K562 (cell line): ENCODE measurements around the gene RNF114. TPM values are rescaled to one million over a fixed set of nuclear protein-coding genes. Genes with fewer than 3 reads are reported as not detected.
"Not testable (repeated sequence)": the region's sequence is repeated elsewhere in the genome, so short reads cannot be mapped to it uniquely, and the experiment has no call there.

ENCODE experiments used
- ATAC-seq: fragments of 200-7000 bp; cut with Tn5 transposase; 3 replicates; pipeline ENCODE4 v1.9.1; 2020; ENCODE audit warnings: moderate library complexity
- BruUV-seq: library from RNA; stranded (reverse); fragments of 400-500 nt; replicated peaks from 2 replicates; lab custom pipeline; 2021; lab: Mats Ljungman, UMichigan
- CTCF ChIA-PET: fragments of 300-600 bp; formaldehyde crosslinking; extraction: SDS; loops from one replicate; lab custom pipeline; 2021; ENCODE audit warnings: low intra/inter-chr PET ratio; lab: Yijun Ruan, JAX
- POLR2A ChIA-PET: fragments of 300-600, 350-650 bp; sonication (Branson Sonifier 250); formaldehyde crosslinking; extraction: SDS; loops from one replicate; lab custom pipeline; 2021; ENCODE audit warnings: antibody characterized with exemption, inconsistent platforms; lab: Yijun Ruan, JAX
- DNase-seq, 4 experiments: peaks; one replicate each; pipeline versions ENCODE4 v3.0.0 to v3.0.0-alpha.2; 2011 to 2018; ENCODE audit warnings: low spot score in 3 of 4, mixed read lengths in 3 of 4; ENCODE audit errors: extremely low read depth in 1 of 4
- FAIRE-seq: peaks from 2 replicates; lab custom pipeline; 2011; peaks lifted over from hg19 to GRCh38; lab: Jason Lieb, UNC
- H2AFZ ChIP-seq: 2 replicates; pipeline ENCODE4 v1.6.0; 2011; ENCODE audit warnings: low read depth, low read length, control low read depth, inconsistent platforms
- H3K27ac ChIP-seq: fragments of 200-600 bp; 3 replicates; pipeline ENCODE4 v1.8.0; 2011; ENCODE audit warnings: low read depth, mild to moderate bottlenecking, control low read depth, inconsistent platforms, low read length, moderate library complexity, mixed read lengths; ENCODE audit errors: extremely low read depth
- H3K27me3 ChIP-seq, 2 experiments: fragments of 300-600 bp in 1 of 2; 2 replicates in 1 of 2; 3 replicates in 1 of 2; pipeline versions ENCODE4 v1.6.0 to v1.8.0; 2011; ENCODE audit warnings: inconsistent platforms in 2 of 2, low read length in 2 of 2, mild to moderate bottlenecking in 1 of 2, mixed read lengths in 1 of 2, moderate library complexity in 1 of 2; ENCODE audit not compliant: control insufficient read depth in 2 of 2, insufficient read depth in 2 of 2
- H3K36me3 ChIP-seq: fragments of 300-600 bp; 3 replicates; pipeline ENCODE4 v1.8.0; 2011; ENCODE audit warnings: mild to moderate bottlenecking, low read length, inconsistent platforms; ENCODE audit not compliant: control insufficient read depth, insufficient read depth
- H3K4me1 ChIP-seq, 2 experiments: fragments of 200-600 bp in 1 of 2; replicated peaks in 1 of 2; 2 replicates in 1 of 2; 3 replicates in 1 of 2; pipeline versions ENCODE4 v1.5.1 to v1.8.0; 2011; ENCODE audit warnings: inconsistent platforms in 2 of 2, low read length in 2 of 2, mild to moderate bottlenecking in 1 of 2, mixed read lengths in 1 of 2, moderate library complexity in 1 of 2; ENCODE audit not compliant: control insufficient read depth in 2 of 2, insufficient read depth in 2 of 2
- H3K4me2 ChIP-seq: 2 replicates; pipeline ENCODE4 v1.6.1; 2011; ENCODE audit warnings: low read length, control low read depth, inconsistent platforms, mixed read lengths; ENCODE audit not compliant: insufficient read depth
- H3K4me3 ChIP-seq: fragments of 200-600 bp; sonication (generic), shearing (Covaris generic); 2 replicates; pipeline ENCODE4 v1.5.1; 2016; ENCODE audit warnings: control low read depth, inconsistent platforms
- H3K79me2 ChIP-seq: fragments of 200-600 bp; 3 replicates; pipeline ENCODE4 v1.8.0; 2011; ENCODE audit warnings: low read length, inconsistent platforms; ENCODE audit not compliant: control insufficient read depth, insufficient read depth
- H3K9ac ChIP-seq, 2 experiments: 2 replicates each; pipeline versions ENCODE4 v1.6.0 to v1.6.1; 2011; ENCODE audit warnings: low read depth in 2 of 2, low read length in 2 of 2, control low read depth in 1 of 2, inconsistent platforms in 1 of 2, mild to moderate bottlenecking in 1 of 2, mixed read lengths in 1 of 2; ENCODE audit not compliant: insufficient read depth in 1 of 2
- H3K9me1 ChIP-seq: one replicate; pipeline ENCODE4 v1.6.0; 2011; ENCODE audit warnings: inconsistent platforms, mild to moderate bottlenecking, low read length, moderate library complexity; ENCODE audit not compliant: control insufficient read depth, insufficient read depth
- H3K9me3 ChIP-seq: replicated peaks from 2 replicates; pipeline ENCODE4 v1.5.1; 2011; ENCODE audit warnings: low read depth, low read length, inconsistent platforms; ENCODE audit not compliant: control insufficient read depth, insufficient read depth
- H4K20me1 ChIP-seq: replicated peaks from 2 replicates; pipeline ENCODE4 v1.6.1; 2011; ENCODE audit warnings: low read length, inconsistent platforms, mixed read lengths; ENCODE audit not compliant: control insufficient read depth, insufficient read depth
- ARNT ChIP-seq, 2 experiments: fragments of 450-650 bp; IDR thresholded peaks; 2 replicates each; pipeline ENCODE4 v1.6.1; 2016; ENCODE audit warnings: mild to moderate bottlenecking in 1 of 2
- ASH1L ChIP-seq: fragments of 450-650 bp; IDR thresholded peaks from 2 replicates; pipeline ENCODE4 v1.6.1; 2018; ENCODE audit warnings: borderline replicate concordance, mild to moderate bottlenecking, low read depth; ENCODE audit not compliant: partially characterized antibody
- HCFC1 ChIP-seq: IDR thresholded peaks from 2 replicates; pipeline ENCODE4 v1.6.1; 2012; ENCODE audit warnings: low read depth, low read length, improper control_type of control experiment
- HOXB6 ChIP-seq: fragments of 250-450 bp; sonication (Bioruptor Pico); IDR thresholded peaks from 2 replicates; pipeline ENCODE4 v1.5.1; 2022; ENCODE audit warnings: mild to moderate bottlenecking, borderline replicate concordance
- KDM4B ChIP-seq, 2 experiments: fragments of 450-650 bp in 1 of 2; sonication (generic) in 1 of 2; IDR thresholded peaks; 2 replicates each; pipeline ENCODE4 v1.6.1; 2016 to 2017; ENCODE audit warnings: borderline replicate concordance in 2 of 2, antibody characterized with exemption in 1 of 2, low read depth in 1 of 2, mild to moderate bottlenecking in 1 of 2
- MECOM ChIP-seq: fragments of 250-450 bp; sonication (Bioruptor Pico); IDR thresholded peaks from 2 replicates; pipeline ENCODE4 v1.8.0; 2022; ENCODE audit warnings: inconsistent platforms
- NCOA2 ChIP-seq, 2 experiments: fragments of 450-650 bp; IDR thresholded peaks; 2 replicates each; pipeline ENCODE4 v1.6.1; 2018; ENCODE audit warnings: mild to moderate bottlenecking in 2 of 2, moderate library complexity in 1 of 2; ENCODE audit not compliant: partially characterized antibody in 2 of 2
- NRF1 ChIP-seq, 2 experiments: fragments of 450-650 bp; IDR thresholded peaks in 1 of 2; conservative IDR thresholded peaks in 1 of 2; 2 replicates each; pipeline ENCODE4 v1.6.1; 2014; ENCODE audit warnings: mild to moderate bottlenecking in 2 of 2
- PHTF2 ChIP-seq: fragments of 250-450 bp; sonication (Bioruptor Pico); IDR thresholded peaks from 2 replicates; pipeline ENCODE4 v1.5.0; 2021; ENCODE audit warnings: mild to moderate bottlenecking
- POU5F1 ChIP-seq: fragments of 150-350 bp; IDR thresholded peaks from 2 replicates; pipeline ENCODE4 v1.6.1; 2014; ENCODE audit warnings: borderline replicate concordance, low read length, low read depth, mild to moderate bottlenecking; ENCODE audit not compliant: partially characterized antibody
- PTBP1 ChIP-seq: fragments of 200-400 bp; formaldehyde crosslinking; IDR thresholded peaks from 2 replicates; pipeline ENCODE4 v1.6.1; 2017; ENCODE audit warnings: low read depth, low read length
- SMARCE1 ChIP-seq: fragments of 450-650 bp; IDR thresholded peaks from 2 replicates; pipeline ENCODE4 v1.7.1; 2016; ENCODE audit warnings: mild to moderate bottlenecking
- ZC3H11A ChIP-seq: IDR thresholded peaks from 2 replicates; pipeline ENCODE4 v1.6.1; 2012; ENCODE audit warnings: low read depth, low read length, improper control_type of control experiment
- ZNF134 ChIP-seq: fragments of 250-450 bp; sonication (Bioruptor Pico); conservative IDR thresholded peaks from 2 replicates; pipeline ENCODE4 v1.4.0; 2020
- ZNF212 ChIP-seq: fragments of 450-650 bp; formaldehyde crosslinking; IDR thresholded peaks from 2 replicates; pipeline ENCODE4 v1.4.0; 2020; ENCODE audit warnings: mild to moderate bottlenecking
- WGBS: fragments of 100-300 bp; shearing (Covaris generic); methylation state at CpG from one replicate; pipeline ENCODE4 v1.1.6; 2016; ENCODE audit warnings: low coverage, mixed read lengths; ENCODE audit not compliant: insufficient coverage; ENCODE audit errors: missing lambda C conversion rate; 5-methylcytosine and 5-hydroxymethylcytosine counted together
- in situ Hi-C: fragments of 300-500 bp; cut with MboI; formaldehyde crosslinking; loops from 4 replicates; pipeline ENCODE4 v1.15.0; 2018; ENCODE audit warnings: inconsistent platforms, mixed read lengths
- intact Hi-C: fragments of 100-400 bp; cut with micrococcal nuclease; formaldehyde crosslinking; loops from 2 replicates; pipeline ENCODE4 v1.14.2; 2022
- polyA plus RNA-seq, 8 experiments: library from polyadenylated mRNA; depleted of rRNA in 4 of 8; stranded (reverse) in 5 of 8; unstranded in 3 of 8; fragments of >200 nt; fragmentation: Nextera tagmentation in 2 of 8; fragmentation: Illumina TruSeq in 1 of 8; extraction: Ambion mirVana in 2 of 8; extraction: Trizol in 1 of 8; gene quantifications; 2 replicates each; pipeline versions ENCODE4 v1.2.1 to v1.2.3, GENCODE V29; 2011 to 2014; ENCODE audit warnings: inconsistent platforms in 1 of 8, missing spikeins in 1 of 8
- total RNA-seq, 7 experiments: library from RNA; depleted of rRNA in 6 of 7; stranded (reverse); fragments of >200 nt in 6 of 7; fragmentation: Illumina TruSeq in 2 of 7; extraction: Trizol in 2 of 7; gene quantifications; 2 replicates each; pipeline versions ENCODE4 v1.2.1 to v1.2.3, GENCODE V29; 2011 to 2021; ENCODE audit warnings: low replicate concordance in 1 of 7
- TF ChIP-seq, protein P1 (sequence below): fragments of 200-800 bp; sonication (Bioruptor generic); IDR thresholded peaks from 2 replicates; pipeline ENCODE4 v1.6.1; 2017; ENCODE audit warnings: missing genetic modification characterization, missing compliant biosample characterization
- TF ChIP-seq, protein P2 (sequence below): fragments of 250-450 bp; sonication (Bioruptor Pico); IDR thresholded peaks from 2 replicates; pipeline ENCODE4 v1.8.0; 2021; ENCODE audit warnings: moderate library complexity, mild to moderate bottlenecking, inconsistent platforms

The RNF114 gene
- total and polyA plus RNA-seq, 9 of the 15 experiments (the other 6 are each of a cell fraction or from before 2014, with no cell fraction given) = 38.6 to 111 (median 62.6) TPM

- CTCF ChIA-PET = interaction anchor here (8.4 kb wide), 1 partner anchor 94 kb away, joined by 100 read pairs; no protein-coding TSS in a partner anchor
- Histone ChIP-seq H3K27me3 (no peaks in the 10 kb centered on the region), H3K36me3 (no peaks in the 10 kb centered on the region)
- WGBS = 13% methylated on average over 2 of the region's 2 CpGs
- intact Hi-C loops = no loop called here
- TF ChIP-seq NCOA2 (IDR thresholded peaks at IDR 0.05; ENCODE audit: partially characterized antibody in 2 of 2) (no peak), ZC3H11A (no peak), SMARCE1 (no peak), NRF1 (conservative IDR thresholded peaks at IDR 0.05 in 1 of 2, IDR thresholded peaks at IDR 0.05 in 1 of 2) (no peak), KDM4B (IDR thresholded peaks at IDR 0.05; ENCODE audit: borderline replicate concordance in 2 of 2, low read depth in 1 of 2) (no peak), ZNF212 (no peak), POU5F1 (no peak), PTBP1 (no peak), MECOM (CRISPR knock-in tag) (no peak), ARNT (IDR thresholded peaks at IDR 0.05) (no peak), ASH1L (no peak), ZNF134 (no peak), HOXB6 (CRISPR knock-in tag) (no peak), HCFC1 (no peak), PHTF2 (CRISPR knock-in tag) (no peak)
- TF ChIP-seq, protein P1, sequence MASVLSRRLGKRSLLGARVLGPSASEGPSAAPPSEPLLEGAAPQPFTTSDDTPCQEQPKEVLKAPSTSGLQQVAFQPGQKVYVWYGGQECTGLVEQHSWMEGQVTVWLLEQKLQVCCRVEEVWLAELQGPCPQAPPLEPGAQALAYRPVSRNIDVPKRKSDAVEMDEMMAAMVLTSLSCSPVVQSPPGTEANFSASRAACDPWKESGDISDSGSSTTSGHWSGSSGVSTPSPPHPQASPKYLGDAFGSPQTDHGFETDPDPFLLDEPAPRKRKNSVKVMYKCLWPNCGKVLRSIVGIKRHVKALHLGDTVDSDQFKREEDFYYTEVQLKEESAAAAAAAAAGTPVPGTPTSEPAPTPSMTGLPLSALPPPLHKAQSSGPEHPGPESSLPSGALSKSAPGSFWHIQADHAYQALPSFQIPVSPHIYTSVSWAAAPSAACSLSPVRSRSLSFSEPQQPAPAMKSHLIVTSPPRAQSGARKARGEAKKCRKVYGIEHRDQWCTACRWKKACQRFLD (CRISPR knock-in tag) = no peak
- TF ChIP-seq, protein P2, sequence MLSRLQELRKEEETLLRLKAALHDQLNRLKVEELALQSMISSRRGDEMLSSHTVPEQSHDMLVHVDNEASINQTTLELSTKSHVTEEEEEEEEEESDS = no peak
- TF ChIP-seq, all 486 proteins: peak for 0
- FAIRE-seq = no peak
- no peak overlapping the region for H3K27ac ChIP-seq
- H3K4me1 ChIP-seq = peaks cover 22 to 23% of the 10 kb centered on the region in 2 experiments
- POLR2A ChIA-PET = interaction anchor here (0.6 to 1.8 kb wide), 6 partner anchors 11 to 95 kb away, joined by 3 to 8 read pairs (median 4); partner anchors contain the start of gene RNF114
- in situ Hi-C loops = loop anchor here (5.0 to 10.0 kb wide), 2 partner anchors 486 to 598 kb away; no protein-coding TSS in a partner anchor
- no peak overlapping the region for H2AFZ ChIP-seq
- H3K9me3 ChIP-seq = no peaks in the 10 kb centered on the region
- no peak overlapping the region for H3K9ac ChIP-seq
- no peak overlapping the region for H3K4me3 ChIP-seq
- H3K9me1 ChIP-seq = no peaks in the 10 kb centered on the region
- H3K4me2 ChIP-seq = no peak overlapping the region
- H4K20me1 ChIP-seq = no peaks in the 10 kb centered on the region
- DNase-seq = no peak
- no TSS peak for BruUV-seq
- ATAC-seq = no peak
- H3K79me2 ChIP-seq = no peaks in the 10 kb centered on the region
Measured at GRCh38 chr20:49976542-49976941, 40.3 kb downstream of the RNF114 start.

DNA sequence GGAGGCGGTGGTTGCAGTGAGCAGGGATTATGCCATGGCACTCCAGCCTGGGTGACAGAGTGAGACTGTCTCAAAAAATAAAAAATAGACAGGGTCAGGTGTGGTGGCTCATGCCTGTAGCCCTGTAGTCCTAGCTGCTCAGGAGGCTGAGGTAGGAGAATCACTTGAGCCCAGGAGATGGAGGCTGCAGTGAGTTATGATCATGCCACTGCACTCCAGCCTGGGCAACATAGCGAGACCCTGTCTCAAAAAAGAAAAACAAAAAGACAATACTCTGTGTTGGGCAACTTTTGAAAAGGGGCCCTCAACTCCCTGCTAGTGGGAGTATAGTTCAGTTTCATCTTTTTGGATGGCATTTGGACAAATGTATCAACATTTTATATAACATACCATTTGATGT, 41.5 kb downstream of the RNF114 start:
- not testable (repeated sequence) for H3K27me3 ChIP-seq, H3K4me2 ChIP-seq, ATAC-seq, H2AFZ ChIP-seq, FAIRE-seq, H3K27ac ChIP-seq, DNase-seq, H3K9ac ChIP-seq, H4K20me1 ChIP-seq, BruUV-seq, H3K9me1 ChIP-seq, H3K79me2 ChIP-seq, H3K36me3 ChIP-seq, H3K4me3 ChIP-seq, H3K9me3 ChIP-seq
- peaks cover 31 to 34% of the 10 kb centered on the region in 2 experiments for H3K4me1 ChIP-seq
- CTCF ChIA-PET = interaction anchor here (1.3 to 8.4 kb wide), 2 partner anchors 93 to 188 kb away, joined by 8 to 100 read pairs; no protein-coding TSS in a partner anchor
- in situ Hi-C loops = loop anchor here (5.0 to 10.0 kb wide), 2 partner anchors 485 to 597 kb away; no protein-coding TSS in a partner anchor
- intact Hi-C loops = loop anchor here (2.0 kb wide), 1 partner anchor 191 kb away; no protein-coding TSS in a partner anchor
- POLR2A ChIA-PET = interaction anchor here (0.6 to 1.8 kb wide), 3 partner anchors 91 to 100 kb away, joined by 3 to 8 read pairs (median 3); no protein-coding TSS in a partner anchor
- WGBS = 75% methylated on average over 2 of the region's 2 CpGs
